Neural cell (in vitro differentiated cells): ENCODE results near the gene MACC1.

Source experiments
- POLR2AphosphoS5 ChIP-seq: IDR thresholded peaks from 2 replicates; pipeline ENCODE4 v1.6.1; 2012
- REST ChIP-seq: IDR thresholded peaks from 2 replicates; pipeline ENCODE4 v1.6.1; 2012; ENCODE audit warnings: borderline replicate concordance
- TF ChIP-seq, protein P1 (sequence below): fragments of 450-650 bp; IDR thresholded peaks from 2 replicates; pipeline ENCODE4 v1.5.1; 2014; ENCODE audit warnings: antibody characterized with exemption, mild to moderate bottlenecking, moderate library complexity; ENCODE audit not compliant: poor library complexity, severe bottlenecking

- TF ChIP-seq POLR2AphosphoS5 (no peak), REST (no peak)
- TF ChIP-seq, protein P1, sequence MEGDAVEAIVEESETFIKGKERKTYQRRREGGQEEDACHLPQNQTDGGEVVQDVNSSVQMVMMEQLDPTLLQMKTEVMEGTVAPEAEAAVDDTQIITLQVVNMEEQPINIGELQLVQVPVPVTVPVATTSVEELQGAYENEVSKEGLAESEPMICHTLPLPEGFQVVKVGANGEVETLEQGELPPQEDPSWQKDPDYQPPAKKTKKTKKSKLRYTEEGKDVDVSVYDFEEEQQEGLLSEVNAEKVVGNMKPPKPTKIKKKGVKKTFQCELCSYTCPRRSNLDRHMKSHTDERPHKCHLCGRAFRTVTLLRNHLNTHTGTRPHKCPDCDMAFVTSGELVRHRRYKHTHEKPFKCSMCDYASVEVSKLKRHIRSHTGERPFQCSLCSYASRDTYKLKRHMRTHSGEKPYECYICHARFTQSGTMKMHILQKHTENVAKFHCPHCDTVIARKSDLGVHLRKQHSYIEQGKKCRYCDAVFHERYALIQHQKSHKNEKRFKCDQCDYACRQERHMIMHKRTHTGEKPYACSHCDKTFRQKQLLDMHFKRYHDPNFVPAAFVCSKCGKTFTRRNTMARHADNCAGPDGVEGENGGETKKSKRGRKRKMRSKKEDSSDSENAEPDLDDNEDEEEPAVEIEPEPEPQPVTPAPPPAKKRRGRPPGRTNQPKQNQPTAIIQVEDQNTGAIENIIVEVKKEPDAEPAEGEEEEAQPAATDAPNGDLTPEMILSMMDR = no peak
These were observed 9.7 kb upstream of the MACC1 start for GRCh38 chr7:20226860-20227259.
